Measurements from ENCODE around the gene COPZ2. TPM values are rescaled to one million over a fixed set of nuclear protein-coding genes. Genes with fewer than 3 reads are reported as not detected.
"Not testable (repeated sequence)": the region's sequence is repeated elsewhere in the genome, so short reads cannot be mapped to it uniquely, and the experiment has no call there.

COPZ2 gene
- total and polyA plus RNA-seq, 4 donors, result 59.9 to 108 (median 94.3) TPM

DNA sequence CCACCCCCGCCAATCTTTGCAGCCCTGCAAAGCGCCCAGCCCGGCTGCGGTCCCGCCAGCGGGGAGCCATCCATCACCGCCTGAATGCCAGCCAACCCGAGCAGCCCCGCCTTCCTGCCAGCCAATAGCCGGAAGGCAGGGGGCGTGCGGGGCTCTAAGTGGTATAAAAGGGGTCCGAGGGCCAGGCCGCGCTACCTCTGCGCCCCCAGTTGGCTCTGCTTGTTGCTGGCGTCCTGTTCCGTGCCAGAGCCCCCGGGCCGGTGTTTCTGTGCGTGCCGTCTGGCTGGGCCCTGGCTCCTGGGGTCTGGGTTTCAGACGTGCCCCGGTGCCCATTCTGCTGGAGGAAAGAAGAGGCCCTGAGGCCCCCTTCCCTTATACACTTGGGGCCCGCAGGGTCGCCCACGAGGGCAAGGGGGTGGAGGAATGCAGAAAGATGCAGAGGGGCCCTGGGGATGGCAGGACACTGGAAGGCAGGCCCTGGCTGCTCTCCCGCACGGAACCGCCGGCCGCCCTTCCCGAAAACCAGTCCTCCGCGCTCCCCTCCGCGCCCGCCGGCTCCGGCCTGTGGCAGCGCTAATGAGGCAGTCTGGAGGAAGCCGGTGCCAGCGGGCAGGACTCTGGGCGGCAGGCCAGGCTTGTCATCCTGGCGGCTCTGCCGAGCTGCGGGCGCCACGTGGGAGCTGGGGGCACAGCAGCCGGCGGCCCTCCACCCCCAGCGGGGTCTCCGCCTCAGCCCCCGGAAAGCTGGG lies 14.0 kb downstream of the COPZ2 start:
- no peaks in the 10 kb centered on the region for H3K9me3 ChIP-seq (ENCODE audit: control insufficient read depth, low read length)
- intact Hi-C loops (cut with DNase I), result loop anchor here (5.0 to 10.0 kb wide), 4 partner anchors 46 to 571 kb away; partner anchors contain the start of genes HOXB3 (in 1 of the 2), HOXB5 (in 1 of the 2) and SCRN2 (in 1 of the 2)
- peak; percentile 94 to 96 for DNase-seq
- H3K4me3 ChIP-seq (ENCODE audit: low read length in 2 of 2), result peak overlapping the region in 1 of 2 donors; percentile 12
- peak overlapping the region in 1 of 2 donors; percentile 83 for H3K27ac ChIP-seq (ENCODE audit: low read depth in 1 of 2, low read length in 2 of 2)
- 0% methylated on average over 35 to 54 of the region's 54 CpGs for WGBS, 2 donors
- H3K4me1 ChIP-seq (ENCODE audit: control insufficient read depth in 1 of 2, insufficient read depth in 2 of 2, low read length in 2 of 2), result no peaks in the 10 kb centered on the region
- no peaks in the 10 kb centered on the region for H3K36me3 ChIP-seq (ENCODE audit: control insufficient read depth in 1 of 2, insufficient read depth in 2 of 2, low read length in 1 of 2)
- peak; percentile 70 for ATAC-seq (ENCODE audit: low FRiP score)
- H3K27me3 ChIP-seq (ENCODE audit: control insufficient read depth in 1 of 2, insufficient read depth in 2 of 2, low read length in 1 of 2), result no peaks in the 10 kb centered on the region

DNA sequence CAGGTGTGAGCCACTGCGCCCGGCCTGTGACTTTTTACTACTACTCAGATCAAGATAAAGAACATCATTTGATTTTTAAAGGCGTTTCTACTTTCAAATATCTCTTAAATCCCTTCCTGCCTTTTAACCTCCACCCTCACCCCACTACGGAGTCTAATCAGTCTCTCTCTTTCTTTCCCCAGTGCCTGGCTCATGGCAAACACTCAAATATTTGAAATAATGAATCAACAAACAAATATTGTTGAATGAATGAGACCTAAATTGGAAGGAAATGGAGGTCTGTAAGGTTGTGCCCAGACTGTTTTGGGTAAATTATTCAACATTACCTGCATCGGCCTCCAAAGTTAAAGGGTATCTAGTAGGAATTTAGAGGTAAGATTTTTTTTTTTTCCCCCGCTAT lies 14.7 kb downstream of the COPZ2 start:
- Histone ChIP-seq H3K9me3 (ENCODE audit: control insufficient read depth, low read length) (no peaks in the 10 kb centered on the region), H3K36me3 (ENCODE audit: control insufficient read depth in 1 of 2, insufficient read depth in 2 of 2, low read length in 1 of 2) (no peaks in the 10 kb centered on the region), H3K4me3 (ENCODE audit: low read length in 2 of 2) (no peak overlapping the region), H3K27ac (ENCODE audit: low read depth in 1 of 2, low read length in 2 of 2) (no peak overlapping the region), H3K4me1 (ENCODE audit: control insufficient read depth in 1 of 2, insufficient read depth in 2 of 2, low read length in 2 of 2) (no peaks in the 10 kb centered on the region), H3K27me3 (ENCODE audit: control insufficient read depth in 1 of 2, insufficient read depth in 2 of 2, low read length in 1 of 2) (no peaks in the 10 kb centered on the region)
- ATAC-seq (ENCODE audit: low FRiP score), result no peak
- intact Hi-C loops (cut with DNase I), result loop anchor here (5.0 to 10.0 kb wide), 4 partner anchors 46 to 572 kb away; partner anchors contain the start of genes HOXB3 (in 1 of the 2), HOXB5 (in 1 of the 2) and SCRN2 (in 1 of the 2)
- no peak for DNase-seq
- 45 to 49% methylated on average over 6 of the region's 6 CpGs for WGBS, 2 donors

DNA sequence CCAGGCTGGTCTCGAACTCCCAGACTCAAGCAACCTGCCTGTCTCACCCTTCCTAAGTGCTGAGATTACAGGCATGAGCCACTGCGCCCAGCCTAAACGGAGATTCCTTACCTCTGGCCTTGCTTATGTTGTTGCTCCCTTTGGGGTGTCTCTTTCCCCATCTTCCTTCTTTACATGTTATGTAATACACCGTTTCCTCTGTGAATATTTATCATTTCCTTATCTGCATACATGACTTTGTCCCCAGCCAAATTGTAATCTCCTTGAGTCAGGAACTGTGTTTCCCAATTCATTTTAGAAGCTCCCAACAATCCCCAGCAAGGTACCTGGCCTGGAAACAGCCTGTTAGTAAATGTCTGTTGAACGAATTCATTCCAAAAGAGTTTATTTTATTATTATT lies 15.7 kb downstream of the COPZ2 start:
- H3K4me1 ChIP-seq (ENCODE audit: control insufficient read depth in 1 of 2, insufficient read depth in 2 of 2, low read length in 2 of 2), result no peaks in the 10 kb centered on the region
- intact Hi-C loops (cut with DNase I), result loop anchor here (5.0 to 10.0 kb wide), 4 partner anchors 45 to 573 kb away; partner anchors contain the start of genes HOXB3 (in 1 of the 2), HOXB5 (in 1 of the 2) and SCRN2 (in 1 of the 2)
- no peaks in the 10 kb centered on the region for H3K36me3 ChIP-seq (ENCODE audit: control insufficient read depth in 1 of 2, insufficient read depth in 2 of 2, low read length in 1 of 2)
- peak in 1 of 2 donors; percentile 32 for DNase-seq
- no peaks in the 10 kb centered on the region for H3K9me3 ChIP-seq (ENCODE audit: control insufficient read depth, low read length)
- H3K27me3 ChIP-seq (ENCODE audit: control insufficient read depth in 1 of 2, insufficient read depth in 2 of 2, low read length in 1 of 2), result no peaks in the 10 kb centered on the region
- no peak overlapping the region for H3K27ac ChIP-seq (ENCODE audit: low read depth in 1 of 2, low read length in 2 of 2)
- ATAC-seq (ENCODE audit: low FRiP score), result no peak
- no peak overlapping the region for H3K4me3 ChIP-seq (ENCODE audit: low read length in 2 of 2)
- WGBS, 2 donors, result 73 to 74% methylated on average over 5 of the region's 5 CpGs

DNA sequence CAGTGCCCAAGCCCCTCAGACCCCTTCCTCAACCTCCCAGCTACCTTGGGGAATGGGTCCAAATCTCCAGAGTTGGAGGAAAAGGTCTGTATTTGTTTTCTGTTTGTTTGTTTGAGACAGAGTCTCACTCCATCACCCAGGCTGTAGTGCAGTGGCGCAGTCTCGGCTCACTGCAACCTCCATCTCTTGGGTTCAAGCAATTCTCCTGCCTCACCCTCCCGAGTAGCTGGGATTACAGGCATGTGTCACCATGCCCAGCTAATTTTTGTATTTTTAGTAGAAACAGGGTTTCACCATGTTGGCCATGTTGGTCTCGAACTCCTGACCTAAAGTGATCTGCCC lies 19.8 kb downstream of the COPZ2 start:
- not testable (repeated sequence) for H3K27ac ChIP-seq (ENCODE audit: low read depth in 1 of 2, low read length in 2 of 2); H3K4me1 ChIP-seq (ENCODE audit: control insufficient read depth in 1 of 2, insufficient read depth in 2 of 2, low read length in 2 of 2); DNase-seq; H3K9me3 ChIP-seq (ENCODE audit: control insufficient read depth, low read length); ATAC-seq (ENCODE audit: low FRiP score); H3K4me3 ChIP-seq (ENCODE audit: low read length in 2 of 2); H3K36me3 ChIP-seq (ENCODE audit: control insufficient read depth in 1 of 2, insufficient read depth in 2 of 2, low read length in 1 of 2); H3K27me3 ChIP-seq (ENCODE audit: control insufficient read depth in 1 of 2, insufficient read depth in 2 of 2, low read length in 1 of 2)
- intact Hi-C loops (cut with DNase I), result loop anchor here in 1 of 2 donors (2.0 to 5.0 kb wide), 2 partner anchors 41 to 165 kb away; partner anchors contain the start of gene SP6
- 84 to 85% methylated on average over 4 of the region's 4 CpGs for WGBS, 2 donors

DNA sequence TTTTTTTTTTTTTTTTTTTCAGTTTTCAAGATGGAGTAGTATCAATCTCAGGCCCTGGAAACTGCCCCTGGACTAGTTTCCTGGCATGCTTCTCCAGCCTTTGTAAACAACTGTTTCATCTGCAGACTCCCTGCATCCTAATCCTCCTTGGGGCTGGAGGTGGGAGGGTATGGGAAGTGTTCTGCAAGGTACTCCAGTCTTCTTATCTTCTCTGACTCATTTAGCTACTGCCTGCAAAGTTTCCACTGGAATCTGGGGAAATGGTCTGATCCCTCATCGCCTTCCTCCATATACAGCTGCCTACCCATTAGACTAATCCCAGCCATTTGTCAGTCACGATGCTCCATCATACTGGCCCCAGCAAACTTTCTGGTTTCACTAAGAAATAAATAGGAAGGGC lies 21.5 kb downstream of the COPZ2 start:
- no peak overlapping the region for H3K27ac ChIP-seq (ENCODE audit: low read depth in 1 of 2, low read length in 2 of 2)
- H3K27me3 ChIP-seq (ENCODE audit: control insufficient read depth in 1 of 2, insufficient read depth in 2 of 2, low read length in 1 of 2), result no peaks in the 10 kb centered on the region
- DNase-seq (no peak), ATAC-seq (ENCODE audit: low FRiP score) (no peak)
- WGBS, 2 donors, result 91 to 93% methylated on average over 2 of the region's 2 CpGs
- no peaks in the 10 kb centered on the region for H3K36me3 ChIP-seq (ENCODE audit: control insufficient read depth in 1 of 2, insufficient read depth in 2 of 2, low read length in 1 of 2)
- H3K9me3 ChIP-seq (ENCODE audit: control insufficient read depth, low read length), result no peaks in the 10 kb centered on the region
- H3K4me3 ChIP-seq (ENCODE audit: low read length in 2 of 2), result no peak overlapping the region
- H3K4me1 ChIP-seq (ENCODE audit: control insufficient read depth in 1 of 2, insufficient read depth in 2 of 2, low read length in 2 of 2), result no peaks in the 10 kb centered on the region
- intact Hi-C loops (cut with DNase I), result loop anchor here in 1 of 2 donors (5.0 kb wide), 1 partner anchor 164 kb away; the partner anchor contains the start of gene SP6

DNA sequence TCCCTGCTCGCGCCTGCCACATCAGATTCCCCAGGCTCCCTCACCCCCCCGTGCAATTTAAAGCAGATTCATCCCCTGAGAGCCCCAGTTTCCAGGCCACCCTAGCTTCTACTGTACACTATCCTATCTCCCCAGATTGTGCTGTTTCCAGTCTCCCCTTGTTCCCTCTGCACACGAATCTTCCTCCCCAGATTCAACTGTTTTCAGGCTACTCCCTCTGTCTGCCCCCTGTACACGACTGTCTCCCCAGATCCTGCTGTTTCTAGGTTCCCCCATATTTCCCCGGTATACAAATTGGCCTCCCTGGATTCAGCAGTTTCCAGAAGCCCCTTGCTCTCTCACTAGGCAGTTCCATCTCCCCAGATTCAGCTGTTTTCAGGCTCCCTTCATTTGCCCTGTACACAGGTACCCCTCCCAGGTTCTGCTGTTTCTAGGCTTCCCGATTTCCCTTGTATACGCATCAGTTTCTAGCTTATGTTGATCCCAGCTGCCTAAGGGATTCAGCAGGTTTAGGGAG lies 22.9 kb downstream of the COPZ2 start:
- no peaks in the 10 kb centered on the region for H3K27me3 ChIP-seq (ENCODE audit: control insufficient read depth in 1 of 2, insufficient read depth in 2 of 2, low read length in 1 of 2)
- 83% methylated on average over 8 of the region's 8 CpGs for WGBS, 2 donors

DNA sequence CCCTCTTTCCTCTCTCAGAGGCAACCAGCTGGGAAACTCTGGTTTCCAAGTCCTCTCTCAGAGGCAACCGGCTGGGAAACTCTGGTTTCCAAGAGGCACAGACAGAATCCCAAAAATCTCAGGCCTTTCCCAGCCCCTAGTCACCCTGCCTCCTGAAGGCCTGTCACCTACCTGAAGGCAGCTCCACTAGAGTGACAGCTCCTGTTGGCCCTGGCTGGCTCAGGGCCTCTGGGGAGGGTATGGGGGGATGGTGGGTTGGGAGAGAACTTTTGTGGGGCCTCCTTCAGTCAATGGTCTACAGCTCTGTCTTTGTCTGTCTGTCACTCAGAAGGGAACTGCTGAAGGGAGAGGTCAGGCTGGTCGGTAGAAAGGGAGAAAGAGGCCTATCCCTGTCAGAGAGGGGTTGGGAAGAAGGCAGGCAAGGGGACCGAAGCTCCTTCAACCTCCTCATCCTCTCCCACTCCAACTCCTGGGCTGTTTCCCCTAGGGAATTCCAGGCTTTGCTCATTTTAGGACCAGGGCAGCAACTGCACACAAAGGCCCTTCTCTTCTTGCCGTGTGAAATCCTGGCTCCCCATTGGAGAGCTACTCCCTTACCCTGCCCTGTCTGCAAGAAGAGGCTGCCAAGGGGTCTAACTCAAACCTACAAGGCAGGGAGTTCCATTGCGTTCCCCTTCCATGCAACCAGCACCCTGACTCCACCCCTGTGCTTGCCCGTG lies 23.6 kb downstream of the COPZ2 start:
- Histone ChIP-seq H3K4me1 (ENCODE audit: control insufficient read depth in 1 of 2, insufficient read depth in 2 of 2, low read length in 2 of 2) (no peaks in the 10 kb centered on the region), H3K9me3 (ENCODE audit: control insufficient read depth, low read length) (no peaks in the 10 kb centered on the region), H3K27ac (ENCODE audit: low read depth in 1 of 2, low read length in 2 of 2) (no peak overlapping the region), H3K27me3 (ENCODE audit: control insufficient read depth in 1 of 2, insufficient read depth in 2 of 2, low read length in 1 of 2) (no peaks in the 10 kb centered on the region), H3K4me3 (ENCODE audit: low read length in 2 of 2) (no peak overlapping the region), H3K36me3 (ENCODE audit: control insufficient read depth in 1 of 2, insufficient read depth in 2 of 2, low read length in 1 of 2) (no peaks in the 10 kb centered on the region)
- intact Hi-C loops (cut with DNase I), result no loop called here
- 68 to 78% methylated on average over 6 of the region's 6 CpGs for WGBS, 2 donors
- no peak for DNase-seq
- no peak for ATAC-seq (ENCODE audit: low FRiP score)

More for the DNA sequence above, 22.9 kb downstream of the COPZ2 start:
- Histone ChIP-seq H3K36me3 (ENCODE audit: control insufficient read depth in 1 of 2, insufficient read depth in 2 of 2, low read length in 1 of 2) (no peaks in the 10 kb centered on the region), H3K4me3 (ENCODE audit: low read length in 2 of 2) (no peak overlapping the region), H3K27ac (ENCODE audit: low read depth in 1 of 2, low read length in 2 of 2) (no peak overlapping the region), H3K9me3 (ENCODE audit: control insufficient read depth, low read length) (no peaks in the 10 kb centered on the region), H3K4me1 (ENCODE audit: control insufficient read depth in 1 of 2, insufficient read depth in 2 of 2, low read length in 2 of 2) (no peaks in the 10 kb centered on the region)
- no peak for ATAC-seq (ENCODE audit: low FRiP score)
- intact Hi-C loops (cut with DNase I), result loop anchor here in 1 of 2 donors (5.0 kb wide), 1 partner anchor 162 kb away; the partner anchor contains the start of gene SP6
- no peak for DNase-seq

DNA sequence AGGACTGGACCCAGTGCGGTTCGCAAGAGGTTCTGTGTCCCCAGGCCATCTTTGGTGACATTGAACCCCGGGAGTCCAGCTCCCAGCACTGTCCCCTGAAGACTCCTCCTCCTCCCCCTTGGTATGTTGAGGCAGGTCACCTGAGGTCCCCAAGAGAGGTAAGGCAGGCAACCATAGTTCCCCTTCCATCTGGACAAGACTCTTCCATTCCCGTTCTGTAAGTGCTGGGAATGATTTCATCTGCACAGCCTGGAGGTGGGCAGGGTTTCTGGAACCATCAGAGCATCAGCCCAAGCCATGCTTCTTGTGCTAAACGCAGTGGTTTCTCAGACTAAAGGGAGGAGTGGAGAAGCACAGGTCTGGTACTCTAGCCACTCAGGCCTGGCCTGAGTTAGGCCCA lies 24.9 kb downstream of the COPZ2 start:
- 48 to 61% methylated on average over 5 of the region's 5 CpGs for WGBS, 2 donors
- Histone ChIP-seq H3K27ac (ENCODE audit: low read depth in 1 of 2, low read length in 2 of 2) (no peak overlapping the region), H3K4me1 (ENCODE audit: control insufficient read depth in 1 of 2, insufficient read depth in 2 of 2, low read length in 2 of 2) (no peaks in the 10 kb centered on the region), H3K9me3 (ENCODE audit: control insufficient read depth, low read length) (no peaks in the 10 kb centered on the region), H3K36me3 (ENCODE audit: control insufficient read depth in 1 of 2, insufficient read depth in 2 of 2, low read length in 1 of 2) (no peaks in the 10 kb centered on the region), H3K27me3 (ENCODE audit: control insufficient read depth in 1 of 2, insufficient read depth in 2 of 2, low read length in 1 of 2) (no peaks in the 10 kb centered on the region), H3K4me3 (ENCODE audit: low read length in 2 of 2) (no peak overlapping the region)
- ATAC-seq (ENCODE audit: low FRiP score) (no peak), DNase-seq (no peak)
- intact Hi-C loops (cut with DNase I), result no loop called here

Data from aorta (tissue), 5 donors.